Fibroblast of lung (primary cell): ENCODE results near the gene CDC20B. TPM values are rescaled to one million over a fixed set of nuclear protein-coding genes. Genes with fewer than 3 reads are reported as not detected.
A peak's percentile ranks its signal among the peaks of the same experiment; 100 is the strongest.

Experiments
- DNase-seq, 2 donors: peaks; one replicate each; pipeline versions ENCODE4 v3.0.0 to v3.0.0-alpha.2; 2010; ENCODE audit warnings: low read depth in 2 of 2
- H2AFZ ChIP-seq: 2 replicates; pipeline ENCODE4 v1.5.1; 2012; ENCODE audit warnings: low read length, control low read depth, inconsistent platforms
- H3K27ac ChIP-seq: 2 replicates; pipeline ENCODE4 v1.5.1; 2011; ENCODE audit warnings: low read length, control low read depth; ENCODE audit not compliant: insufficient read depth
- H3K27me3 ChIP-seq: 2 replicates; pipeline ENCODE4 v1.5.1; 2011; ENCODE audit warnings: mild to moderate bottlenecking, low read length; ENCODE audit not compliant: control insufficient read depth, insufficient read depth
- H3K36me3 ChIP-seq: 2 replicates; pipeline ENCODE4 v1.5.1; 2011; ENCODE audit warnings: low read length; ENCODE audit not compliant: control insufficient read depth, insufficient read depth
- H3K4me1 ChIP-seq: 2 replicates; pipeline ENCODE4 v1.5.1; 2011; ENCODE audit warnings: low read length; ENCODE audit not compliant: control insufficient read depth, insufficient read depth; ENCODE audit errors: extremely low read depth
- H3K4me2 ChIP-seq: 2 replicates; pipeline ENCODE4 v1.5.1; 2011; ENCODE audit warnings: low read length, control low read depth; ENCODE audit not compliant: insufficient read depth; ENCODE audit errors: extremely low read depth
- H3K4me3 ChIP-seq, 4 experiments: fragments of 200-600 bp in 1 of 4; sonication (generic) in 1 of 4; replicated peaks in 1 of 4; 2 replicates each; pipeline ENCODE4 v1.5.1; 2011 to 2016; ENCODE audit warnings: low read length in 4 of 4, low read depth in 3 of 4, mild to moderate bottlenecking in 3 of 4, control low read depth in 2 of 4, inconsistent platforms in 1 of 4, mixed read lengths in 1 of 4; ENCODE audit not compliant: insufficient read depth in 1 of 4; ENCODE audit errors: control extremely low read depth in 1 of 4
- H3K79me2 ChIP-seq: 2 replicates; pipeline ENCODE4 v1.5.1; 2012; ENCODE audit warnings: mild to moderate bottlenecking, low read length, inconsistent platforms; ENCODE audit not compliant: control insufficient read depth, insufficient read depth
- H3K9ac ChIP-seq: 2 replicates; pipeline ENCODE4 v1.5.1; 2011; ENCODE audit warnings: mild to moderate bottlenecking, low read length, control low read depth; ENCODE audit not compliant: insufficient read depth
- H3K9me3 ChIP-seq: 2 replicates; pipeline ENCODE4 v1.5.1; 2012; ENCODE audit warnings: low read depth, low read length; ENCODE audit not compliant: control insufficient read depth, insufficient read depth
- H4K20me1 ChIP-seq: 2 replicates; pipeline ENCODE4 v1.5.1; 2011; ENCODE audit warnings: low read length; ENCODE audit not compliant: control insufficient read depth, insufficient read depth; ENCODE audit errors: extremely low read depth
- EZH2 ChIP-seq: IDR thresholded peaks from 2 replicates; pipeline ENCODE4 v1.5.1; 2012; ENCODE audit warnings: low read length, control low read depth, mild to moderate bottlenecking; ENCODE audit errors: missing control alignments
- polyA plus RNA-seq, 2 donors: library from polyadenylated mRNA; depleted of rRNA in 1 of 2; stranded (reverse) in 1 of 2; unstranded in 1 of 2; fragments of >200 nt; gene quantifications; 2 replicates each; pipeline ENCODE4 v1.2.1, GENCODE V29; 2011 to 2012; ENCODE audit warnings: missing spikeins in 1 of 2
- total RNA-seq: library from RNA; depleted of rRNA; stranded (reverse); fragments of >200 nt; gene quantifications from 2 replicates; pipeline ENCODE4 v1.2.1, GENCODE V29; 2014
- TF ChIP-seq, protein P1 (sequence below), 2 donors: IDR thresholded peaks in 1 of 2; conservative IDR thresholded peaks in 1 of 2; 1 replicate in 1 of 2; 2 replicates in 1 of 2; pipeline ENCODE4 v1.5.1; 2011 to 2012; ENCODE audit warnings: low read length in 2 of 2, control low read depth in 1 of 2, inconsistent platforms in 1 of 2, low read depth in 1 of 2, mild to moderate bottlenecking in 1 of 2

CDC20B gene
- total and polyA plus RNA-seq, 2 donors (not counting 1 experiment from before 2014, with no cell fraction given): under 0.01 TPM; not detected in 1

DNA sequence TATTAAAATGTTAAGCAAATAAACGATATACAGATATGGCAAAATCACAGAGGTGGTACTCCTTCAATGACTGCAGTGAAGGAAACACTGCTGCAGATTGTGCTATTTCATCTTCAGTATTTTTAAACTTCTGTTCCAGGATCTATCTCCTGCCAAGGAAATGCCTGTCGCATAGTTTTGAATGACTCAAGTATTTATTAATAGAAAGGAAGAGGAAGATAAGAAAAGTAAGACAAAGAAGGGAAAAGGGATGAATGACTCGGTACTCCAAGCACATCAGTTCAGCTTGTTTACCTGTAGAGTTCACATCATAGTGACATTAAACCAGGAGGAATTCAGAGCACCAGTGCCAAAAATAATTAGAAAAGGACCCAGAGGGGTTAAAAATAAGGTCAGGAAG lies 18.1 kb downstream of the CDC20B start:
- Histone ChIP-seq H3K4me1 (peaks cover 15% of the 10 kb centered on the region), H3K9ac (no peak overlapping the region), H3K9me3 (no peaks in the 10 kb centered on the region), H3K27me3 (no peaks in the 10 kb centered on the region), H3K4me2 (peak overlapping the region; percentile 52), H3K4me3 (no peak overlapping the region), H3K36me3 (no peaks in the 10 kb centered on the region), H3K27ac (no peak overlapping the region), H4K20me1 (no peaks in the 10 kb centered on the region), H3K79me2 (no peaks in the 10 kb centered on the region), H2AFZ (no peak overlapping the region)
- peak; percentile 62 to 85 for DNase-seq
- TF ChIP-seq, protein P1, sequence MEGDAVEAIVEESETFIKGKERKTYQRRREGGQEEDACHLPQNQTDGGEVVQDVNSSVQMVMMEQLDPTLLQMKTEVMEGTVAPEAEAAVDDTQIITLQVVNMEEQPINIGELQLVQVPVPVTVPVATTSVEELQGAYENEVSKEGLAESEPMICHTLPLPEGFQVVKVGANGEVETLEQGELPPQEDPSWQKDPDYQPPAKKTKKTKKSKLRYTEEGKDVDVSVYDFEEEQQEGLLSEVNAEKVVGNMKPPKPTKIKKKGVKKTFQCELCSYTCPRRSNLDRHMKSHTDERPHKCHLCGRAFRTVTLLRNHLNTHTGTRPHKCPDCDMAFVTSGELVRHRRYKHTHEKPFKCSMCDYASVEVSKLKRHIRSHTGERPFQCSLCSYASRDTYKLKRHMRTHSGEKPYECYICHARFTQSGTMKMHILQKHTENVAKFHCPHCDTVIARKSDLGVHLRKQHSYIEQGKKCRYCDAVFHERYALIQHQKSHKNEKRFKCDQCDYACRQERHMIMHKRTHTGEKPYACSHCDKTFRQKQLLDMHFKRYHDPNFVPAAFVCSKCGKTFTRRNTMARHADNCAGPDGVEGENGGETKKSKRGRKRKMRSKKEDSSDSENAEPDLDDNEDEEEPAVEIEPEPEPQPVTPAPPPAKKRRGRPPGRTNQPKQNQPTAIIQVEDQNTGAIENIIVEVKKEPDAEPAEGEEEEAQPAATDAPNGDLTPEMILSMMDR (conservative IDR thresholded peaks at IDR 0.05 in 1 of 2, IDR thresholded peaks at IDR 0.05 in 1 of 2; ENCODE audit: low read depth in 1 of 2, low read length in 2 of 2): no peak
- TF ChIP-seq EZH2: no peak

DNA sequence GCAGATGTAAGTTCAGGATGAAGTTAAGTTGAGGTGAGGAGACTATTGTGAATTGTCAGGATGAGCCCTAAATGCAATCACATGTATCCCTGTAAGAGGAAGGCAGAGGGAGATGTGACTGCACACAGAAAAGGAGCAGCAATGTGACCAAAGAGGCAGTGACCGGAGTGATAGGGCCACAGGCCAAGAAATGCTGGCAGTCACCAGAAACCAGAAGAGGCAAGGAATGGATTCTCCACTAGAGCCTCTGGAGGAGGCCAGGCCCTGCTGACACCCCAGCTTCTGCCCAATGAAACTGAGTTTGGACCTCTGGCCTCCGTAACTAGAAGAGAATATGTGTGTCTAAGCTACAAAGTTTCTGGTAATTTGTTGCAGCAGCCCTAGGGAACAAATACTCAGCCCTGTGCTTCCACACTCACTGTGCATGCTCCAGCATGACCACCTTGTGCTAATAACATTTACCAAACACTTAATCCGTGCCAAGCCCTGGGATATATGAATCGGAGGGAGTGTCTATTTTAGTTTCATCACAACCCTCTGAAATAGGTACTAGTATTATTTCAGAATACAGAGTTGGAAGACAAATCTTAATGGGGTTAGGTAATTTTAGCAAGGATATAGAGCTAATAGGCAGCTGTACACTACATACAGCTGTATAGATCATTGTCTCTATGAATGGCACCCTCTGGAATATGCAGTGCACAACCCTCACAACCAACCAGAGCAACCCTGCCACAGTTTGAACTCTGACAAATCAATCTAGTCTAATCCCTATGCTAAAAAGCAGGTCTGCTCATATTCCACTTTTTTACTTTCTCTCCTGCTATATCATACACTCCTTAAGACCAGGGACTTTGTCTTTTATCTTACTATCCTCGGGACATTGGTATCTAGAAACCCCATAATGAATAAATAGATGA lies 20.8 kb downstream of the CDC20B start:
- Histone ChIP-seq H3K79me2 (no peaks in the 10 kb centered on the region), H3K4me3 (no peak overlapping the region), H3K27me3 (no peaks in the 10 kb centered on the region), H2AFZ (no peak overlapping the region), H3K9ac (no peak overlapping the region), H3K27ac (no peak overlapping the region), H4K20me1 (no peaks in the 10 kb centered on the region), H3K9me3 (no peaks in the 10 kb centered on the region), H3K36me3 (no peaks in the 10 kb centered on the region), H3K4me1 (peaks cover 12% of the 10 kb centered on the region), H3K4me2 (peak overlapping the region; percentile 48)
- DNase-seq: peak; percentile 73 to 90
- no peak for TF ChIP-seq EZH2
- TF ChIP-seq, protein P1 (conservative IDR thresholded peaks at IDR 0.05 in 1 of 2, IDR thresholded peaks at IDR 0.05 in 1 of 2; ENCODE audit: low read depth in 1 of 2, low read length in 2 of 2): no peak

DNA sequence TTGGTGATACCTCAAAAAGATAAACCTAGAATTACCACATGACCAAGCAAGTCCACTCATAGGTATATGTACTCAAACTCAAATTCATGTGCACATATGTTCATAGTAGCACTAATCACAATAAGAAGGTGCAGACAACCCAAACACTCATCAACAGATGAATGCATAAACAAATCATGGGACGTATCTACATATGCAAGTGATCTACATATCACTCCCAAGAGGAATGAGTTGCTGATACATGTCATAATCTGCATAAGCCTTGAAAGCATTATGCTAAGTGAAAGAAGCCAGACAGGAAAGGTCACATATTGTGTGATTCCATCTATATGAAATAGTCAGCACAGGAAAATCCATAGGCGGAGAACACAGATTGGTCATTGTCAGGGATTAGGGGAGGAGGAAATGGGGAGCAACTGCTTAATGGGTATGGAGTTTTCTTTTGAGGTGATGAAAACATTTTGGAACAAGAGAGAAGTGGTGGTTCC lies 23.6 kb downstream of the CDC20B start:
- Histone ChIP-seq H2AFZ (no peak overlapping the region), H3K36me3 (no peaks in the 10 kb centered on the region), H3K4me3 (no peak overlapping the region), H4K20me1 (no peaks in the 10 kb centered on the region), H3K4me2 (no peak overlapping the region), H3K4me1 (peaks cover 8% of the 10 kb centered on the region), H3K27me3 (no peaks in the 10 kb centered on the region), H3K9me3 (no peaks in the 10 kb centered on the region), H3K79me2 (no peaks in the 10 kb centered on the region), H3K9ac (no peak overlapping the region), H3K27ac (no peak overlapping the region)
- TF ChIP-seq EZH2: no peak
- TF ChIP-seq, protein P1 (conservative IDR thresholded peaks at IDR 0.05 in 1 of 2, IDR thresholded peaks at IDR 0.05 in 1 of 2; ENCODE audit: low read depth in 1 of 2, low read length in 2 of 2): no peak
- DNase-seq: no peak
